ENCODE measurements around the gene SLC8B1. TPM values are rescaled to one million over a fixed set of nuclear protein-coding genes. Genes with fewer than 3 reads are reported as not detected.

The SLC8B1 gene
- total and polyA plus RNA-seq, 2 donors (not counting 3 experiments of a cell fraction or from before 2014, with no cell fraction given) = 29.9 to 45.4 TPM

DNA sequence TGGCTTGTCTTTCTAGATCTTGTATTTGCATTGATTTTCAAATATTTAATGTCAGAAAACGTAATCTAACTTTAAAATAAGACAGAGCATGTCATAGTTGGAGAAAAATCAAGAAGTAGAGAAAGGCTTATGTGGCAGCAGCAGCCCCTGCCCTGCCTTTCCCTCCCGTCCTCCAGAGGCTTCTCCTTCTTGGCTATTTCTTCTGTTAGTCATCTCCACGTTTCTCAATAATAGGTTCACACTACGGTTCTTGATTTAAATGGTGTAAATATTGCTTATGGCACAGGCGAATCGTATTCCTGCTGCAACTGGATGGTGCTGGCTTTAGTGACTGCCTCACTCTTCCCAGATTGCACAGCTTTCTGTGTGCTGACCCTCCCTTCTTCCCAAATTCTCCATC lies 42.8 kb downstream of the SLC8B1 start:
- CTCF ChIA-PET = no interaction called here

DNA sequence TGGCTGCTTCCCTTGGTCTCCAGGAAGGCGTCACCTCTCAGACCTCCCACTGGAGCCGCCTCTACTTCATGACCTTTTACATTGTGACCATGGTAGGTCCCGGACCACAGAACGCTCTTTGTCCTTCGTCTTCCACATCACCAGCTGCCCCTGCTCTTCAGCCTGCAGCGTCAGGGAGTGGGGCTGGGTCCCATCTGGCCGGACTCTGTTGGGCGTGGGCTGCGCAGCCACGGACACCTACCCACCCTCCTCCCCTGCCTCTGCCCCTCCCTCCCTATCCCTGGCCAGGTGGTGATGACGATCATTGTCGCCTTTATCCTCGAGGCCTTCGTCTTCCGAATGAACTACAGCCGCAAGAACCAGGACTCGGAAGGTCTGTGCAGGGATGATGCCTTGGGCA lies 43.3 kb downstream of the SLC8B1 start:
- no peak overlapping the region for H3K4me3 ChIP-seq (replicated peaks in 1 of 3; ENCODE audit: insufficient read depth in 1 of 3, low read depth in 1 of 3, low read length in 3 of 3)

More for the DNA sequence above, 42.8 kb downstream of the SLC8B1 start:
- H2AFZ ChIP-seq (ENCODE audit: low read depth, low read length) = no peak overlapping the region
- H3K27me3 ChIP-seq (ENCODE audit: control insufficient read depth in 2 of 2, insufficient read depth in 2 of 2, low read length in 2 of 2) = no peaks in the 10 kb centered on the region
- FAIRE-seq (no peak), DNase-seq (ENCODE audit: low read depth, low spot score) (no peak)
- TF ChIP-seq POLR2A (IDR thresholded peaks at IDR 0.05; ENCODE audit: low read depth, low read length) (no peak), GATA2 (IDR thresholded peaks at IDR 0.05; ENCODE audit: insufficient read depth, insufficient read length, low read depth, low read length) (no peak), MYC (IDR thresholded peaks at IDR 0.05; ENCODE audit: low read depth, low read length) (no peak), JUN (IDR thresholded peaks at IDR 0.05; ENCODE audit: borderline replicate concordance, insufficient read depth, insufficient read length, low read depth) (no peak), EZH2 (IDR thresholded peaks at IDR 0.05; ENCODE audit: borderline replicate concordance, low read depth, low read length, severe bottlenecking) (no peak)
- intact Hi-C loops (cut with micrococcal nuclease) (no loop called here), dilution Hi-C loops (cut with MboI; ENCODE audit: extremely low pct_ligation_motif_present, low sequenced_read_pairs) (no loop called here)
- H3K36me3 ChIP-seq (ENCODE audit: control insufficient read depth in 2 of 2, extremely low read depth in 1 of 2, insufficient read depth in 2 of 2, low read length in 2 of 2) = peaks cover 0 to 2% of the 10 kb centered on the region in 2 experiments
- POLR2A ChIA-PET = no interaction called here
- H3K9me3 ChIP-seq (replicated peaks; ENCODE audit: control insufficient read depth, insufficient read depth, low read length) = no peaks in the 10 kb centered on the region
- H3K4me1 ChIP-seq (ENCODE audit: control insufficient read depth, extremely low read depth, insufficient read depth, low read length) = no peaks in the 10 kb centered on the region
- no peak overlapping the region for H3K9ac ChIP-seq (replicated peaks; ENCODE audit: extremely low read depth, insufficient read depth, low read length)
- no TSS peak for BruUV-seq (replicated peaks)
- no peaks in the 10 kb centered on the region for H3K9me1 ChIP-seq (replicated peaks; ENCODE audit: control insufficient read depth, extremely low read depth, insufficient read depth, low read length)
- H4K20me1 ChIP-seq (replicated peaks; ENCODE audit: control insufficient read depth, extremely low read depth, insufficient read depth, low read length) = no peaks in the 10 kb centered on the region
- H3K4me2 ChIP-seq (ENCODE audit: insufficient read depth, low read length) = no peak overlapping the region
- no peak overlapping the region for H3K4me3 ChIP-seq (replicated peaks in 1 of 3; ENCODE audit: insufficient read depth in 1 of 3, low read depth in 1 of 3, low read length in 3 of 3)
- H3K27ac ChIP-seq (ENCODE audit: insufficient read depth, low read depth, low read length) = no peak overlapping the region
- no peaks in the 10 kb centered on the region for H3K79me2 ChIP-seq (ENCODE audit: control insufficient read depth, insufficient read depth, low read length)

More for the DNA sequence above, 43.3 kb downstream of the SLC8B1 start:
- DNase-seq (ENCODE audit: low read depth, low spot score) (no peak), FAIRE-seq (no peak)
- Histone ChIP-seq H4K20me1 (replicated peaks; ENCODE audit: control insufficient read depth, extremely low read depth, insufficient read depth, low read length) (no peaks in the 10 kb centered on the region), H3K9me3 (replicated peaks; ENCODE audit: control insufficient read depth, insufficient read depth, low read length) (no peaks in the 10 kb centered on the region), H2AFZ (ENCODE audit: low read depth, low read length) (no peak overlapping the region), H3K27me3 (ENCODE audit: control insufficient read depth in 2 of 2, insufficient read depth in 2 of 2, low read length in 2 of 2) (no peaks in the 10 kb centered on the region), H3K9me1 (replicated peaks; ENCODE audit: control insufficient read depth, extremely low read depth, insufficient read depth, low read length) (no peaks in the 10 kb centered on the region), H3K9ac (replicated peaks; ENCODE audit: extremely low read depth, insufficient read depth, low read length) (no peak overlapping the region), H3K36me3 (ENCODE audit: control insufficient read depth in 2 of 2, extremely low read depth in 1 of 2, insufficient read depth in 2 of 2, low read length in 2 of 2) (peaks cover 0 to 2% of the 10 kb centered on the region in 2 experiments), H3K4me2 (ENCODE audit: insufficient read depth, low read length) (no peak overlapping the region), H3K79me2 (ENCODE audit: control insufficient read depth, insufficient read depth, low read length) (no peaks in the 10 kb centered on the region), H3K4me1 (ENCODE audit: control insufficient read depth, extremely low read depth, insufficient read depth, low read length) (no peaks in the 10 kb centered on the region), H3K27ac (ENCODE audit: insufficient read depth, low read depth, low read length) (no peak overlapping the region)
- ChIA-PET CTCF (interaction anchor here (1.6 kb wide), 1 partner anchor 44 kb away, joined by 3 read pairs; the partner anchor contains the start of gene SLC8B1), POLR2A (no interaction called here)
- dilution Hi-C loops (cut with MboI; ENCODE audit: extremely low pct_ligation_motif_present, low sequenced_read_pairs) (no loop called here), intact Hi-C loops (cut with micrococcal nuclease) (no loop called here)
- no TSS peak for BruUV-seq (replicated peaks)
- TF ChIP-seq POLR2AphosphoS5 (IDR thresholded peaks at IDR 0.05; ENCODE audit: insufficient read depth, low read depth, low read length) (no peak), EZH2 (IDR thresholded peaks at IDR 0.05; ENCODE audit: borderline replicate concordance, low read depth, low read length, severe bottlenecking) (no peak)
